ENCODE results near the gene ZSCAN20.

ZSCAN20 gene

DNA sequence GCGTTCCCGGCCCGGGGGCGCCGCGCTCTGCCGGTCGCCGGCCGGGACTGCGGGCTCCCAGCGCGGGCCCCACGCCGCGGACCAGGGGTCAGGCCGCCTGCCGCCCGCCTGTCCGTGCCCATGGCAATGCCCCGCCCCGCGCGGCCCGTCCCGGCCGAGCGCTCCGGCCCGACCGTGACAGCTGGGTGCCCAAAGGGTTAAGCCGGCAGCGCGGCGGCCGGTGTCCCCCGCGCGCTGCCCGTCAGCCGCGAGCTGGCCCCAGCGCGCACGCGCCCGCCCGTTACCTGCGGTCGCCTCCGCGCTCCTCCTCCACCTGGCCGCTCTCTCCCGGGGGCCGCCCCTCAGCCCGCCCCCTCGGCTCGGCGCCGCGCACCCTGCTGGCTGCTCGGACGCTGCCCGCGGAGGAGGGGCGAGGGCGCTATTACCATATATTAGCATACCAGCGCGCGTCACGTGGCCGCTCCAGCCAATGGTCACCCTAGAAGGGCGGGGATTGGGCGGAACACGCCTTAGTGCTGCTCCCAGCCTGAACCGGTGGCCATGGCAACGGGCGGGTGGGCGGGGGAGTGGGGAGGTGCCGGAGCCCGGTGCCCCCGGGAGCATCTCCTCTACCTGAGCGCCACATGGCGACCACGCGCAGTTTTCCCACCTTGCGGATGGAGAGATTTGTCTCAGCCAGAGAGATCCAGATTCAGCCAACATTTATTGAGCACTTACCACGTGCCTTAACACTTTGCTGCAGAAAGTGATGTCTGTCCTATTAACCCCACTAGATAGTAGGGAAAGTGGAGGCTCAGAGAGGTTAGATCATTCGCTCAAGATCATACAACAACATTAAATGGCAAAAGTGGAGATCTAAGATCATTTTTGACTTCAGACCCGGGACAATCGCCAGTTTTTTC is 41.5 kb upstream of the ZSCAN20 start, which contains the start of gene PHC2:
Gene PHC2 (minus strand): TSS at position 404 of the 902 bp plus-strand sequence. CDS start 55,556 bp downstream, outside the sequence.
- peak within 1 kb of the TSS; percentile 57 for H3K9ac ChIP-seq (ENCODE audit: low read depth, low read length, poor library complexity)
- WGBS, 2 donors (ENCODE audit: extremely low coverage in 2 of 2, insufficient read length in 2 of 2, insufficient replicate concordance in 1 of 2) = no CpG with 5 or more reads among the region's 91 CpGs
- no peak within 1 kb of the TSS for H3K27ac ChIP-seq (replicated peaks; ENCODE audit: low read length)

DNA sequence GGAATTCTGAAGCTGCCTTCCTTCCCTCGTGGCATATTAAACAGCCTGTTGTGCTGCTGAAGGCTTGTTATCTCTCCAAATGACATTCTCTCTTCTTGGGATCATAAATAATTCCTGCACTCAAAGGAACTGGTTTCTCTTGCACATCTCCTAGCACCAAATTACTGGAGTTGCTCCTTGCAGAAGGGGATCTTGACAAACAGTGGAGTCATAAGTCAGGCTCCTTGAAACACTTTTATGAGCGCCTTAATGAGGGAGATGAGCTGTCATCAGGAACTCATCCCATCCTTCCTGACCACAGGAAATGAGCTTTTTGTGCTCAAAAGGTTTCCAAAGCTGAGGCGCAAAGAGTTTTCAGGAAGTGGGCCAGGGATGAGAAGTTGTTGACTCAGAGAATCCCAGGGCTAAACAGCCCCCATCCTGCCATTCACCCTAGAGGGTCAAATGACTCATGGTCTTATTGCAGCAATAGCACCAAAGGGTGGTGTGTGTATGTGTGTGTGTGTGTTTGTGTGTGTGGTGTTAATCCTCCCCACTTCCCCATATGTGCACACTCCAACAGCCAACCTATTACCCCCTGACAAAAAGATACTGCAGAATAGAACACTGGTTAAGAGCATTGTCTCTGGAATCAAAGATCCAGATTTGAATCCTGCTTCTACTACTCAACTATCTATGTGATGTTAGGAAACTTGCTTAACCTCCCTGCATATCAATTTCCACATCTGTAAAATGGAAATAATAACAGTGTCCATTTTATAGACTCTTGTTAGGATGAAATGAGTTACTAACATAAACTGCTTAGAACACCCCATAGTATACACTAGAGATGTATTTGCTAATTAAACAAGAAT is 38.7 kb upstream of the ZSCAN20 start:
- Histone ChIP-seq H4K91ac (ENCODE audit: low read depth, low read length, poor library complexity) (no peak overlapping the region), H2AK5ac (ENCODE audit: low read depth, low read length) (no peak overlapping the region), H3K79me1 (ENCODE audit: low read depth, low read length) (no peaks in the 10 kb centered on the region), H3K9me3 (replicated peaks in 1 of 2; ENCODE audit: control insufficient read depth in 2 of 2, insufficient read depth in 1 of 2, low read depth in 1 of 2, low read length in 2 of 2) (no peaks in the 10 kb centered on the region), H3K23ac (ENCODE audit: low read depth, low read length, poor library complexity) (no peak overlapping the region), H2AFZ (ENCODE audit: low read length) (peak overlapping the region; percentile 47), H3K9ac (ENCODE audit: low read depth, low read length, poor library complexity) (no peak overlapping the region), H3K27ac (replicated peaks; ENCODE audit: low read length) (no peak overlapping the region), H2BK15ac (ENCODE audit: low read length) (no peak overlapping the region), H3K36me3 (replicated peaks in 1 of 2; ENCODE audit: control insufficient read depth in 2 of 2, insufficient read depth in 2 of 2, low read length in 2 of 2) (no peaks in the 10 kb centered on the region), H3K4me1 (ENCODE audit: control insufficient read depth in 2 of 2, insufficient read depth in 1 of 2, low read depth in 1 of 2, low read length in 2 of 2) (peaks cover 13 to 35% of the 10 kb centered on the region in 2 donors), H3K4ac (ENCODE audit: low read length) (no peak overlapping the region), H2BK120ac (ENCODE audit: low read depth, low read length) (no peak overlapping the region), H3K18ac (ENCODE audit: low read length) (no peak overlapping the region), H3K4me2 (ENCODE audit: insufficient read depth, low read length, poor library complexity, severe bottlenecking) (no peak overlapping the region), H4K8ac (ENCODE audit: low read depth, low read length) (no peak overlapping the region), H3K14ac (ENCODE audit: low read length) (no peak overlapping the region), H3K27me3 (ENCODE audit: control insufficient read depth in 3 of 3, insufficient read depth in 3 of 3, low read depth in 1 of 3, low read length in 3 of 3) (peaks cover 0 to 15% (median 13%) of the 10 kb centered on the region in 3 experiments), H3K4me3 (ENCODE audit: low read length in 2 of 2) (no peak overlapping the region), H2BK5ac (ENCODE audit: low read length) (no peak overlapping the region), H2BK12ac (ENCODE audit: low read length) (no peak overlapping the region)
- DNase-seq (ENCODE audit: low spot score) = no peak
- WGBS, 2 donors (ENCODE audit: extremely low coverage in 2 of 2, insufficient read length in 2 of 2, insufficient replicate concordance in 1 of 2) = no CpG with 5 or more reads among the region's 3 CpGs

More for the DNA sequence above, 41.5 kb upstream of the ZSCAN20 start, which contains the start of gene PHC2:
- peak within 1 kb of the TSS; percentile 53 for H3K23ac ChIP-seq (ENCODE audit: low read depth, low read length, poor library complexity)
- peak within 1 kb of the TSS; percentile 10 for H2BK15ac ChIP-seq (ENCODE audit: low read length)
- no peaks in the 10 kb centered on the region for H3K79me1 ChIP-seq (ENCODE audit: low read depth, low read length)
- H3K14ac ChIP-seq (ENCODE audit: low read length) = no peak within 1 kb of the TSS
- H2BK120ac ChIP-seq (ENCODE audit: low read depth, low read length) = no peak within 1 kb of the TSS
- H2BK12ac ChIP-seq (ENCODE audit: low read length) = no peak within 1 kb of the TSS
- peaks cover 15 to 25% of the 10 kb centered on the region in 2 donors for H3K4me1 ChIP-seq (ENCODE audit: control insufficient read depth in 2 of 2, insufficient read depth in 1 of 2, low read depth in 1 of 2, low read length in 2 of 2)
- H3K9me3 ChIP-seq (replicated peaks in 1 of 2; ENCODE audit: control insufficient read depth in 2 of 2, insufficient read depth in 1 of 2, low read depth in 1 of 2, low read length in 2 of 2) = no peaks in the 10 kb centered on the region
- H2BK5ac ChIP-seq (ENCODE audit: low read length) = peak within 1 kb of the TSS; percentile 33
- no peak within 1 kb of the TSS for H4K91ac ChIP-seq (ENCODE audit: low read depth, low read length, poor library complexity)
- H3K4me3 ChIP-seq (ENCODE audit: low read length in 2 of 2) = peak within 1 kb of the TSS; percentile 67 to 87
- H3K18ac ChIP-seq (ENCODE audit: low read length) = peak within 1 kb of the TSS; percentile 81
- H2AK5ac ChIP-seq (ENCODE audit: low read depth, low read length) = no peak within 1 kb of the TSS
- H3K27me3 ChIP-seq (ENCODE audit: control insufficient read depth in 3 of 3, insufficient read depth in 3 of 3, low read depth in 1 of 3, low read length in 3 of 3) = peaks cover 0 to 17% (median 15%) of the 10 kb centered on the region in 3 experiments
- H3K4me2 ChIP-seq (ENCODE audit: insufficient read depth, low read length, poor library complexity, severe bottlenecking) = peak within 1 kb of the TSS; percentile 99
- no peak within 1 kb of the TSS for H4K8ac ChIP-seq (ENCODE audit: low read depth, low read length)
- H3K4ac ChIP-seq (ENCODE audit: low read length) = no peak within 1 kb of the TSS
- peak within 1 kb of the TSS; percentile 93 for H2AFZ ChIP-seq (ENCODE audit: low read length)
- peak; percentile 91 for DNase-seq (ENCODE audit: low spot score)
- H3K36me3 ChIP-seq (replicated peaks in 1 of 2; ENCODE audit: control insufficient read depth in 2 of 2, insufficient read depth in 2 of 2, low read length in 2 of 2) = no peaks in the 10 kb centered on the region

DNA sequence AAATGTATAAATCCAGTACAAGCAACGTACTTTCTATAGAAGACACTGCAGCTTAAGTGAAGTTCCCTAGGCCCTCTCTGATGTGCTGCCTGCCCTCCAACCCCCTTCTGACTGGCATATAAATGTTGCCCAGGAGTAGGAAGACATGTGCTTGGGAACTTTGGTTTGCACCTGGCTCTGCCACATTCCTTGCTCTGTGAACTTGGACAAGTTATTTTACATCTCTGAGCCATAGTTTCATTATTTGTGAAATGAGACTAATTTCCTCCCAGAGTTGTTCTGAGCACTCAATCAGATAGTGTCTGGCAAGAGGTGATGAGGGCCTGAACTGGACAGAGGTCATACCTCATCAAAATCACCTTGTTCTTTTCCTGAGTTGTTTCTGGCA is 38.1 kb upstream of the ZSCAN20 start:
- H3K4me1 ChIP-seq (ENCODE audit: control insufficient read depth in 2 of 2, insufficient read depth in 1 of 2, low read depth in 1 of 2, low read length in 2 of 2) = peaks cover 9 to 35% of the 10 kb centered on the region in 2 donors
- no peak overlapping the region for H2AFZ ChIP-seq (ENCODE audit: low read length)
- no peak overlapping the region for H3K4me3 ChIP-seq (ENCODE audit: low read length in 2 of 2)
- no peak overlapping the region for H3K18ac ChIP-seq (ENCODE audit: low read length)
- no peak overlapping the region for H3K27ac ChIP-seq (replicated peaks; ENCODE audit: low read length)
- H4K91ac ChIP-seq (ENCODE audit: low read depth, low read length, poor library complexity) = no peak overlapping the region
- no peak overlapping the region for H3K4ac ChIP-seq (ENCODE audit: low read length)
- H2BK5ac ChIP-seq (ENCODE audit: low read length) = no peak overlapping the region
- DNase-seq (ENCODE audit: low spot score) = no peak
- H3K4me2 ChIP-seq (ENCODE audit: insufficient read depth, low read length, poor library complexity, severe bottlenecking) = no peak overlapping the region
- no peaks in the 10 kb centered on the region for H3K79me1 ChIP-seq (ENCODE audit: low read depth, low read length)
- no peaks in the 10 kb centered on the region for H3K9me3 ChIP-seq (replicated peaks in 1 of 2; ENCODE audit: control insufficient read depth in 2 of 2, insufficient read depth in 1 of 2, low read depth in 1 of 2, low read length in 2 of 2)
- H3K23ac ChIP-seq (ENCODE audit: low read depth, low read length, poor library complexity) = no peak overlapping the region
- H2BK12ac ChIP-seq (ENCODE audit: low read length) = no peak overlapping the region
- peaks cover 0 to 11% (median 7%) of the 10 kb centered on the region in 3 experiments for H3K27me3 ChIP-seq (ENCODE audit: control insufficient read depth in 3 of 3, insufficient read depth in 3 of 3, low read depth in 1 of 3, low read length in 3 of 3)
- no peak overlapping the region for H2AK5ac ChIP-seq (ENCODE audit: low read depth, low read length)
- no peak overlapping the region for H3K14ac ChIP-seq (ENCODE audit: low read length)
- no peaks in the 10 kb centered on the region for H3K36me3 ChIP-seq (replicated peaks in 1 of 2; ENCODE audit: control insufficient read depth in 2 of 2, insufficient read depth in 2 of 2, low read length in 2 of 2)
- H2BK15ac ChIP-seq (ENCODE audit: low read length) = no peak overlapping the region
- no peak overlapping the region for H4K8ac ChIP-seq (ENCODE audit: low read depth, low read length)
- H3K9ac ChIP-seq (ENCODE audit: low read depth, low read length, poor library complexity) = no peak overlapping the region
- no CpG with 5 or more reads among the region's 1 CpG for WGBS, 2 donors (ENCODE audit: extremely low coverage in 2 of 2, insufficient read length in 2 of 2, insufficient replicate concordance in 1 of 2)
- H2BK120ac ChIP-seq (ENCODE audit: low read depth, low read length) = no peak overlapping the region
